Trophoblast cell (in vitro differentiated cells and primary cell): ENCODE measurements around the gene MYO18B.

Experiments used
- DNase-seq, 2 donors: peaks; one replicate each; pipeline ENCODE4 v3.0.0-alpha.2; 2016
- H2AFZ ChIP-seq: 2 replicates; pipeline ENCODE4 v1.6.1; 2013; ENCODE audit warnings: low read length, moderate library complexity, mild to moderate bottlenecking; ENCODE audit not compliant: insufficient read depth, poor library complexity
- H2AK5ac ChIP-seq: 2 replicates; pipeline ENCODE4 v1.6.1; 2013; ENCODE audit warnings: mild to moderate bottlenecking, low read length
- H2BK120ac ChIP-seq: 2 replicates; pipeline ENCODE4 v1.6.1; 2013; ENCODE audit warnings: low read length, mild to moderate bottlenecking, moderate library complexity; ENCODE audit not compliant: insufficient read depth, poor library complexity
- H2BK12ac ChIP-seq: 2 replicates; pipeline ENCODE4 v1.6.1; 2013; ENCODE audit warnings: mild to moderate bottlenecking, low read length, moderate library complexity
- H2BK5ac ChIP-seq: 2 replicates; pipeline ENCODE4 v1.6.1; 2013; ENCODE audit warnings: low read length, low read depth, moderate library complexity, mild to moderate bottlenecking; ENCODE audit not compliant: poor library complexity
- H3K14ac ChIP-seq: 2 replicates; pipeline ENCODE4 v1.6.1; 2013; ENCODE audit warnings: mild to moderate bottlenecking, low read length
- H3K18ac ChIP-seq: 2 replicates; pipeline ENCODE4 v1.6.1; 2013; ENCODE audit warnings: mild to moderate bottlenecking, low read length
- H3K23ac ChIP-seq: 2 replicates; pipeline ENCODE4 v1.6.1; 2013; ENCODE audit warnings: low read length
- H3K27ac ChIP-seq: 2 replicates; pipeline ENCODE4 v1.5.1; 2013; ENCODE audit warnings: low read depth, mild to moderate bottlenecking, inconsistent platforms, low read length, moderate library complexity
- H3K27me3 ChIP-seq: 2 replicates; pipeline ENCODE4 v1.6.1; 2013; ENCODE audit warnings: inconsistent platforms, mild to moderate bottlenecking, low read length, moderate library complexity; ENCODE audit not compliant: insufficient read depth
- H3K36me3 ChIP-seq, 2 experiments: 1 replicate in 1 of 2; 2 replicates in 1 of 2; pipeline ENCODE4 v1.6.1; 2013; ENCODE audit warnings: low read length in 2 of 2, mild to moderate bottlenecking in 2 of 2, moderate library complexity in 1 of 2; ENCODE audit not compliant: insufficient read depth in 2 of 2, control insufficient read depth in 1 of 2
- H3K4ac ChIP-seq: 2 replicates; pipeline ENCODE4 v1.6.1; 2013; ENCODE audit warnings: low read depth, mild to moderate bottlenecking, low read length, moderate library complexity
- H3K4me1 ChIP-seq, 2 experiments: 1 replicate in 1 of 2; 2 replicates in 1 of 2; pipeline ENCODE4 v1.6.1; 2013; ENCODE audit warnings: low read length in 2 of 2, mild to moderate bottlenecking in 2 of 2, moderate library complexity in 1 of 2; ENCODE audit not compliant: insufficient read depth in 2 of 2, control insufficient read depth in 1 of 2
- H3K4me2 ChIP-seq: 2 replicates; pipeline ENCODE4 v1.6.1; 2013; ENCODE audit warnings: inconsistent platforms, mild to moderate bottlenecking, low read length, moderate library complexity
- H3K4me3 ChIP-seq: 2 replicates; pipeline ENCODE4 v1.5.1; 2013; ENCODE audit warnings: mild to moderate bottlenecking, low read depth, low read length, inconsistent platforms
- H3K79me1 ChIP-seq: one replicate; pipeline ENCODE4 v1.6.1; 2013; ENCODE audit warnings: low read length
- H3K79me2 ChIP-seq: 2 replicates; pipeline ENCODE4 v1.6.1; 2013; ENCODE audit warnings: low read length, mild to moderate bottlenecking; ENCODE audit not compliant: control insufficient read depth, insufficient read depth, poor library complexity
- H3K9ac ChIP-seq: 2 replicates; pipeline ENCODE4 v1.6.1; 2013; ENCODE audit warnings: mild to moderate bottlenecking, low read length
- H3K9me3 ChIP-seq: 2 replicates; pipeline ENCODE4 v1.6.1; 2013; ENCODE audit warnings: low read depth, mild to moderate bottlenecking, control low read depth, inconsistent platforms, low read length; ENCODE audit not compliant: insufficient read depth
- H4K12ac ChIP-seq: 2 replicates; pipeline ENCODE4 v1.6.1; 2013; ENCODE audit warnings: low read depth, mild to moderate bottlenecking, low read length, moderate library complexity
- H4K8ac ChIP-seq: 2 replicates; pipeline ENCODE4 v1.6.1; 2013; ENCODE audit warnings: low read depth, mild to moderate bottlenecking, low read length, moderate library complexity
- H4K91ac ChIP-seq: one replicate; pipeline ENCODE4 v1.6.1; 2013; ENCODE audit warnings: low read depth, mild to moderate bottlenecking, low read length, moderate library complexity
- WGBS: extraction: QIAGEN DNeasy Blood & Tissue Kit; methylation state at CpG from one replicate; pipeline ENCODE4 v1.1.7; 2013; ENCODE audit warnings: missing lambda C conversion rate; ENCODE audit not compliant: insufficient read length, insufficient coverage; ENCODE audit errors: extremely low coverage; 5-methylcytosine and 5-hydroxymethylcytosine counted together

MYO18B gene

DNA sequence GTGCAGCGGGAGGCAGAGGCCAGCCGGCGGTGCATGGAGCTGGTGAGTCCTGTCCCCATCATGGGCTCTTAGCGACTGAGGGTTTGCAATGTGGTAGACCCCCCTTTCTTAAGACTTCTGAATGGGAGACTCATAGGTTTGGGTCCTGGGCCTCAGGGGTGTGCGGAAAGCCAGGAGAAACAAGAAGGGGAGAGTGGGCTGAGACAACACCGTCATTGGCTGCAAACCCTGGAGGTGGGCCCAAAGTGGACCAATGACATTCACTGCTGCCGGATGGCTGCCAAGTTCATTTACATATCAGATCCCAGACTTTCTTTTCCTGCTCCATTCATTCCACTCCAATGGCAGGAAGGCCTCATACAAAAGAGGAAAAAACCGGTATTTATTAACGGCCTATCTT lies 213.3 kb downstream of the MYO18B start:
- no peak overlapping the region for H4K8ac ChIP-seq
- no peak overlapping the region for H2BK5ac ChIP-seq
- H3K23ac ChIP-seq, result no peak overlapping the region
- H3K18ac ChIP-seq, result no peak overlapping the region
- H3K14ac ChIP-seq, result peak overlapping the region; percentile 14
- H2AK5ac ChIP-seq, result no peak overlapping the region
- no peaks in the 10 kb centered on the region for H3K79me2 ChIP-seq
- H3K36me3 ChIP-seq, result no peaks in the 10 kb centered on the region
- H3K9ac ChIP-seq, result no peak overlapping the region
- H4K91ac ChIP-seq, result no peak overlapping the region
- H2BK120ac ChIP-seq, result no peak overlapping the region
- no peaks in the 10 kb centered on the region for H3K9me3 ChIP-seq
- no peak overlapping the region for H3K4ac ChIP-seq
- DNase-seq, result no peak
- no peak overlapping the region for H3K4me2 ChIP-seq
- peaks cover 7 to 8% of the 10 kb centered on the region in 2 experiments for H3K4me1 ChIP-seq
- H3K4me3 ChIP-seq, result no peak overlapping the region
- no peak overlapping the region for H2AFZ ChIP-seq
- H4K12ac ChIP-seq, result no peak overlapping the region
- no peaks in the 10 kb centered on the region for H3K79me1 ChIP-seq
- no CpG with 5 or more reads among the region's 9 CpGs for WGBS
- no peak overlapping the region for H2BK12ac ChIP-seq
- H3K27ac ChIP-seq, result no peak overlapping the region
- no peaks in the 10 kb centered on the region for H3K27me3 ChIP-seq

- Histone ChIP-seq H3K9ac (no peak overlapping the region), H3K27ac (no peak overlapping the region), H3K18ac (no peak overlapping the region), H2BK12ac (no peak overlapping the region), H3K36me3 (no peaks in the 10 kb centered on the region), H3K23ac (no peak overlapping the region), H3K79me1 (no peaks in the 10 kb centered on the region), H3K4me3 (no peak overlapping the region), H4K8ac (no peak overlapping the region), H3K4me1 (peaks cover 7 to 8% of the 10 kb centered on the region in 2 experiments), H3K9me3 (no peaks in the 10 kb centered on the region), H2AK5ac (no peak overlapping the region), H3K27me3 (no peaks in the 10 kb centered on the region), H3K4me2 (no peak overlapping the region), H2BK120ac (no peak overlapping the region), H3K4ac (no peak overlapping the region), H3K79me2 (no peaks in the 10 kb centered on the region), H4K91ac (no peak overlapping the region), H3K14ac (no peak overlapping the region), H4K12ac (no peak overlapping the region), H2AFZ (no peak overlapping the region), H2BK5ac (no peak overlapping the region)
- DNase-seq, result no peak
- WGBS, result no CpG with 5 or more reads among the region's 5 CpGs
These were observed 214.8 kb downstream of the MYO18B start for GRCh38 chr22:25956801-25957200.

- Histone ChIP-seq H3K9ac (no peak overlapping the region), H3K27me3 (no peaks in the 10 kb centered on the region), H2BK12ac (no peak overlapping the region), H2AFZ (no peak overlapping the region), H3K4ac (no peak overlapping the region), H3K79me1 (no peaks in the 10 kb centered on the region), H3K79me2 (no peaks in the 10 kb centered on the region), H3K4me1 (peaks cover 2 to 3% of the 10 kb centered on the region in 2 experiments), H4K91ac (no peak overlapping the region), H4K8ac (no peak overlapping the region), H3K4me3 (no peak overlapping the region), H3K27ac (no peak overlapping the region), H3K9me3 (no peaks in the 10 kb centered on the region), H3K18ac (no peak overlapping the region), H2BK120ac (no peak overlapping the region), H4K12ac (no peak overlapping the region), H2BK5ac (no peak overlapping the region), H3K4me2 (no peak overlapping the region), H3K23ac (no peak overlapping the region), H3K14ac (no peak overlapping the region), H3K36me3 (no peaks in the 10 kb centered on the region), H2AK5ac (no peak overlapping the region)
- DNase-seq, result no peak
- WGBS, result no CpG with 5 or more reads among the region's 12 CpGs
These were observed 218.1 kb downstream of the MYO18B start for GRCh38 chr22:25959818-25960774.

GRCh38 chr22:25961699-25962098 lies 219.7 kb downstream of the MYO18B start:
- no peak overlapping the region for H4K12ac ChIP-seq
- H3K23ac ChIP-seq, result no peak overlapping the region
- H2AK5ac ChIP-seq, result no peak overlapping the region
- no peak overlapping the region for H2BK120ac ChIP-seq
- H2BK12ac ChIP-seq, result no peak overlapping the region
- H3K4me2 ChIP-seq, result no peak overlapping the region
- no peak overlapping the region for H3K18ac ChIP-seq
- no peak overlapping the region for H2BK5ac ChIP-seq
- no peaks in the 10 kb centered on the region for H3K79me1 ChIP-seq
- no peak overlapping the region for H4K8ac ChIP-seq
- H3K36me3 ChIP-seq, result no peaks in the 10 kb centered on the region
- H4K91ac ChIP-seq, result no peak overlapping the region
- no peak overlapping the region for H2AFZ ChIP-seq
- no peaks in the 10 kb centered on the region for H3K27me3 ChIP-seq
- WGBS, result no CpG with 5 or more reads among the region's 5 CpGs
- DNase-seq, result no peak
- H3K27ac ChIP-seq, result no peak overlapping the region
- H3K4ac ChIP-seq, result no peak overlapping the region
- H3K14ac ChIP-seq, result no peak overlapping the region
- peaks cover 2% of the 10 kb centered on the region in 2 experiments for H3K4me1 ChIP-seq
- H3K4me3 ChIP-seq, result no peak overlapping the region
- no peaks in the 10 kb centered on the region for H3K9me3 ChIP-seq
- no peaks in the 10 kb centered on the region for H3K79me2 ChIP-seq
- no peak overlapping the region for H3K9ac ChIP-seq
